A549 (cell line): ENCODE data around the gene CHAF1A.

Experiments
- BHLHE40 ChIP-seq: IDR thresholded peaks from 2 replicates; pipeline ENCODE4 v1.6.1; 2012; ENCODE audit warnings: low read depth, low read length, inconsistent platforms
- CHD4 ChIP-seq: fragments of 200-600 bp; sonication (generic); IDR thresholded peaks from 2 replicates; pipeline ENCODE4 v1.6.1; 2016; ENCODE audit warnings: antibody characterized with exemption, mild to moderate bottlenecking, borderline replicate concordance
- HMGXB4 ChIP-seq: fragments of 250-450 bp; sonication (Bioruptor Pico); IDR thresholded peaks from 2 replicates; pipeline ENCODE4 v1.5.0; 2021; ENCODE audit warnings: mild to moderate bottlenecking, moderate library complexity, borderline replicate concordance
- HOXB13 ChIP-seq: fragments of 250-450 bp; sonication (Bioruptor Pico); IDR thresholded peaks from 2 replicates; pipeline ENCODE4 v1.5.0; 2020; ENCODE audit warnings: low read depth, mild to moderate bottlenecking, moderate library complexity
- JUN ChIP-seq, 2 experiments: fragments of >200 bp; sonication (Bioruptor Twin); formaldehyde crosslinking; IDR thresholded peaks; 2 replicates in 1 of 2; 3 replicates in 1 of 2; pipeline ENCODE4 v1.6.1; 2016 to 2017
- JUNB ChIP-seq: fragments of >200 bp; sonication (Bioruptor Twin); formaldehyde crosslinking; IDR thresholded peaks from 2 replicates; pipeline ENCODE4 v1.6.1; 2016
- NFE2L2 ChIP-seq: fragments of 150-350 bp; conservative IDR thresholded peaks from 2 replicates; pipeline ENCODE4 v1.6.1; 2014; ENCODE audit warnings: low read length
- PHF8 ChIP-seq: fragments of 200-600 bp; sonication (generic); IDR thresholded peaks from 2 replicates; pipeline ENCODE4 v1.6.1; 2016; ENCODE audit warnings: low read depth, mild to moderate bottlenecking, antibody characterized with exemption, moderate library complexity, borderline replicate concordance
- POLR2A ChIP-seq: IDR thresholded peaks from 2 replicates; pipeline ENCODE4 v1.6.1; 2012; ENCODE audit warnings: mild to moderate bottlenecking, low read length
- RAD21 ChIP-seq, 2 experiments: fragments of >200 bp in 1 of 2; sonication (Bioruptor Twin) in 1 of 2; formaldehyde crosslinking in 1 of 2; IDR thresholded peaks in 1 of 2; conservative IDR thresholded peaks in 1 of 2; 2 replicates in 1 of 2; 3 replicates in 1 of 2; pipeline ENCODE4 v1.6.1; 2012 to 2018; ENCODE audit warnings: inconsistent platforms in 1 of 2
- TF ChIP-seq, protein P1 (sequence below): fragments of >200 bp; sonication (Bioruptor Twin); formaldehyde crosslinking; IDR thresholded peaks from 3 replicates; pipeline ENCODE4 v1.5.1; 2016
- TF ChIP-seq, protein P2 (sequence below): IDR thresholded peaks from 2 replicates; pipeline ENCODE4 v1.6.1; 2012

GRCh38 chr19:4367336-4367723 is 35.1 kb upstream of the CHAF1A start:
- no peak for TF ChIP-seq JUNB
- TF ChIP-seq, protein P1, sequence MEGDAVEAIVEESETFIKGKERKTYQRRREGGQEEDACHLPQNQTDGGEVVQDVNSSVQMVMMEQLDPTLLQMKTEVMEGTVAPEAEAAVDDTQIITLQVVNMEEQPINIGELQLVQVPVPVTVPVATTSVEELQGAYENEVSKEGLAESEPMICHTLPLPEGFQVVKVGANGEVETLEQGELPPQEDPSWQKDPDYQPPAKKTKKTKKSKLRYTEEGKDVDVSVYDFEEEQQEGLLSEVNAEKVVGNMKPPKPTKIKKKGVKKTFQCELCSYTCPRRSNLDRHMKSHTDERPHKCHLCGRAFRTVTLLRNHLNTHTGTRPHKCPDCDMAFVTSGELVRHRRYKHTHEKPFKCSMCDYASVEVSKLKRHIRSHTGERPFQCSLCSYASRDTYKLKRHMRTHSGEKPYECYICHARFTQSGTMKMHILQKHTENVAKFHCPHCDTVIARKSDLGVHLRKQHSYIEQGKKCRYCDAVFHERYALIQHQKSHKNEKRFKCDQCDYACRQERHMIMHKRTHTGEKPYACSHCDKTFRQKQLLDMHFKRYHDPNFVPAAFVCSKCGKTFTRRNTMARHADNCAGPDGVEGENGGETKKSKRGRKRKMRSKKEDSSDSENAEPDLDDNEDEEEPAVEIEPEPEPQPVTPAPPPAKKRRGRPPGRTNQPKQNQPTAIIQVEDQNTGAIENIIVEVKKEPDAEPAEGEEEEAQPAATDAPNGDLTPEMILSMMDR = no peak
- no peak for TF ChIP-seq HOXB13 (CRISPR knock-in tag)
- TF ChIP-seq, protein P2, sequence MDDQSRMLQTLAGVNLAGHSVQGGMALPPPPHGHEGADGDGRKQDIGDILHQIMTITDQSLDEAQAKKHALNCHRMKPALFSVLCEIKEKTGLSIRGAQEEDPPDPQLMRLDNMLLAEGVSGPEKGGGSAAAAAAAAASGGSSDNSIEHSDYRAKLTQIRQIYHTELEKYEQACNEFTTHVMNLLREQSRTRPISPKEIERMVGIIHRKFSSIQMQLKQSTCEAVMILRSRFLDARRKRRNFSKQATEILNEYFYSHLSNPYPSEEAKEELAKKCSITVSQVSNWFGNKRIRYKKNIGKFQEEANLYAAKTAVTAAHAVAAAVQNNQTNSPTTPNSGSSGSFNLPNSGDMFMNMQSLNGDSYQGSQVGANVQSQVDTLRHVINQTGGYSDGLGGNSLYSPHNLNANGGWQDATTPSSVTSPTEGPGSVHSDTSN = no peak
- no peak for TF ChIP-seq POLR2A
- TF ChIP-seq CHD4 = no peak
- TF ChIP-seq JUN (IDR thresholded peaks at IDR 0.05) = no peak
- no peak for TF ChIP-seq BHLHE40
- TF ChIP-seq HMGXB4 (CRISPR knock-in tag) = no peak
- no peak for TF ChIP-seq RAD21 (conservative IDR thresholded peaks at IDR 0.05 in 1 of 2, IDR thresholded peaks at IDR 0.05 in 1 of 2)
- no peak for TF ChIP-seq NFE2L2
- TF ChIP-seq PHF8 = no peak
